Ovary (tissue), 3 donors: Measurements from ENCODE around the gene RAF1.

ENCODE experiments used
- POLR2A ChIP-seq: fragments of 450-650 bp; IDR thresholded peaks from one replicate; pipeline ENCODE4 v1.6.1; 2017; ENCODE audit warnings: antibody characterized with exemption, mild to moderate bottlenecking, moderate library complexity
- TF ChIP-seq, protein P1 (sequence below), 3 donors: fragments of 450-650 bp in 2 of 3; fragments of 200-600 bp in 1 of 3; IDR thresholded peaks; one replicate each; pipeline versions ENCODE4 v1.5.1 to v1.8.0; 2016 to 2022; ENCODE audit warnings: antibody characterized with exemption in 3 of 3, mild to moderate bottlenecking in 1 of 3
- donor health status: DM: no; HTN: no; CAD: no.

DNA sequence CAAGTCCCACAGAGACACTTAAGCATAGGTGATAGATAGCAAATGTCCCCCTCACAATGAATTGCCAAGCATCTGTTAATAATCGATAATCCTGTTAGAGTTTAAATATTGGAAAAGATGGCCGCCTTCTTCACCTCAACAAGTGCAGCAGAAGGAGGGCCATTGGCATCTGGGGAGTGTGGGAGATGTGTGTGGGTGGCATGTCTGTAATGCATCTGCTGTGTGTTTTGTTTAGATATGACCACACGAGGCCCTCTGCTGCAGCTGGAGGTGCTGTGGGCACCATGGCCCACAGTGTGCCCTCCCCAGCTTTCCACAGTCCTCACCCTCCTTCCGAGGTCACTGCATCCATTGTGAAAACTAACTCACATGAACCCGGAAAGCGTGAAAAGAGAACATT, 94.1 kb downstream of the RAF1 start:
- TF ChIP-seq, protein P1, sequence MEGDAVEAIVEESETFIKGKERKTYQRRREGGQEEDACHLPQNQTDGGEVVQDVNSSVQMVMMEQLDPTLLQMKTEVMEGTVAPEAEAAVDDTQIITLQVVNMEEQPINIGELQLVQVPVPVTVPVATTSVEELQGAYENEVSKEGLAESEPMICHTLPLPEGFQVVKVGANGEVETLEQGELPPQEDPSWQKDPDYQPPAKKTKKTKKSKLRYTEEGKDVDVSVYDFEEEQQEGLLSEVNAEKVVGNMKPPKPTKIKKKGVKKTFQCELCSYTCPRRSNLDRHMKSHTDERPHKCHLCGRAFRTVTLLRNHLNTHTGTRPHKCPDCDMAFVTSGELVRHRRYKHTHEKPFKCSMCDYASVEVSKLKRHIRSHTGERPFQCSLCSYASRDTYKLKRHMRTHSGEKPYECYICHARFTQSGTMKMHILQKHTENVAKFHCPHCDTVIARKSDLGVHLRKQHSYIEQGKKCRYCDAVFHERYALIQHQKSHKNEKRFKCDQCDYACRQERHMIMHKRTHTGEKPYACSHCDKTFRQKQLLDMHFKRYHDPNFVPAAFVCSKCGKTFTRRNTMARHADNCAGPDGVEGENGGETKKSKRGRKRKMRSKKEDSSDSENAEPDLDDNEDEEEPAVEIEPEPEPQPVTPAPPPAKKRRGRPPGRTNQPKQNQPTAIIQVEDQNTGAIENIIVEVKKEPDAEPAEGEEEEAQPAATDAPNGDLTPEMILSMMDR (IDR thresholded peaks at IDR 0.05), result no peak
- no peak for TF ChIP-seq POLR2A
